H9 (cell line): ENCODE data around the gene DOCK9. TPM values are rescaled to one million over a fixed set of nuclear protein-coding genes. Genes with fewer than 3 reads are reported as not detected.

ENCODE experiments used
- DNase-seq: peaks from one replicate; pipeline ENCODE4 v3.0.0-alpha.2; 2017
- H2AFZ ChIP-seq: one replicate; pipeline ENCODE4 v1.6.1; 2013; ENCODE audit warnings: mild to moderate bottlenecking, low read length, control low read depth, moderate library complexity
- H2AK5ac ChIP-seq: 2 replicates; pipeline ENCODE4 v1.6.1; 2013; ENCODE audit warnings: low read length, control low read depth, mixed read lengths; ENCODE audit not compliant: insufficient read length
- H2BK120ac ChIP-seq: one replicate; pipeline ENCODE4 v1.6.1; 2013; ENCODE audit warnings: low read depth, mild to moderate bottlenecking, low read length, control low read depth, inconsistent platforms; ENCODE audit not compliant: poor library complexity, severe bottlenecking
- H2BK12ac ChIP-seq: 2 replicates; pipeline ENCODE4 v1.6.1; 2013; ENCODE audit warnings: low read length, control low read depth, mixed read lengths, low read depth; ENCODE audit not compliant: insufficient read length
- H2BK15ac ChIP-seq: 2 replicates; pipeline ENCODE4 v1.6.1; 2013; ENCODE audit warnings: low read depth, low read length, control low read depth
- H2BK20ac ChIP-seq: one replicate; pipeline ENCODE4 v1.6.1; 2013; ENCODE audit warnings: low read depth, mild to moderate bottlenecking, low read length, control low read depth, inconsistent platforms; ENCODE audit not compliant: poor library complexity, severe bottlenecking
- H2BK5ac ChIP-seq: 2 replicates; pipeline ENCODE4 v1.6.1; 2013; ENCODE audit warnings: low read length, control low read depth, mixed read lengths; ENCODE audit not compliant: insufficient read length
- H3K14ac ChIP-seq: 2 replicates; pipeline ENCODE4 v1.6.1; 2013; ENCODE audit warnings: low read length, control low read depth; ENCODE audit not compliant: insufficient read depth
- H3K18ac ChIP-seq: 2 replicates; pipeline ENCODE4 v1.6.1; 2013; ENCODE audit warnings: low read depth, mild to moderate bottlenecking, mixed read lengths, low read length, control low read depth; ENCODE audit not compliant: insufficient read length
- H3K23ac ChIP-seq: 2 replicates; pipeline ENCODE4 v1.6.1; 2013; ENCODE audit warnings: low read length, control low read depth, mixed read lengths, low read depth; ENCODE audit not compliant: insufficient read length
- H3K23me2 ChIP-seq: 2 replicates; pipeline ENCODE4 v1.6.1; 2013; ENCODE audit warnings: low read depth, mild to moderate bottlenecking, mixed read lengths, low read length, control low read depth; ENCODE audit not compliant: insufficient read length, poor library complexity, severe bottlenecking
- H3K27ac ChIP-seq: 2 replicates; pipeline ENCODE4 v1.5.1; 2013; ENCODE audit warnings: low read length, control low read depth, mixed read lengths, low read depth; ENCODE audit not compliant: insufficient read length
- H3K27me3 ChIP-seq: 2 replicates; pipeline ENCODE4 v1.6.1; 2013; ENCODE audit warnings: low read length, control low read depth, inconsistent platforms; ENCODE audit not compliant: insufficient read depth
- H3K4ac ChIP-seq: 2 replicates; pipeline ENCODE4 v1.6.1; 2013; ENCODE audit warnings: low read depth, mild to moderate bottlenecking, control low read depth, inconsistent platforms, low read length, moderate library complexity
- H3K4me1 ChIP-seq: 2 replicates; pipeline ENCODE4 v1.6.1; 2013; ENCODE audit warnings: low read length, control low read depth, inconsistent platforms; ENCODE audit not compliant: insufficient read depth
- H3K4me2 ChIP-seq: 2 replicates; pipeline ENCODE4 v1.6.1; 2013; ENCODE audit warnings: low read length, control low read depth, mixed read lengths; ENCODE audit not compliant: insufficient read length, insufficient read depth
- H3K56ac ChIP-seq: 2 replicates; pipeline ENCODE4 v1.6.1; 2013; ENCODE audit warnings: low read depth, mild to moderate bottlenecking, mixed read lengths, low read length, control low read depth; ENCODE audit not compliant: insufficient read length
- H3K79me1 ChIP-seq: 2 replicates; pipeline ENCODE4 v1.6.1; 2013; ENCODE audit warnings: low read depth, mild to moderate bottlenecking, moderate library complexity, low read length, control low read depth, inconsistent platforms; ENCODE audit not compliant: insufficient read depth, poor library complexity, severe bottlenecking
- H3K79me2 ChIP-seq: 2 replicates; pipeline ENCODE4 v1.6.1; 2013; ENCODE audit warnings: low read length, control low read depth, inconsistent platforms; ENCODE audit not compliant: insufficient read depth
- H3K9ac ChIP-seq: 2 replicates; pipeline ENCODE4 v1.6.1; 2013; ENCODE audit warnings: low read length, control low read depth, mixed read lengths; ENCODE audit not compliant: insufficient read length; ENCODE audit errors: extremely low read depth
- H3K9me3 ChIP-seq: one replicate; pipeline ENCODE4 v1.6.1; 2013; ENCODE audit warnings: low read depth, low read length, inconsistent platforms; ENCODE audit not compliant: control insufficient read depth
- H3T11ph ChIP-seq: one replicate; pipeline ENCODE4 v1.6.1; 2013; ENCODE audit warnings: mild to moderate bottlenecking, low read length, control low read depth, inconsistent platforms
- H4K20me1 ChIP-seq: one replicate; pipeline ENCODE4 v1.6.1; 2013; ENCODE audit not compliant: control insufficient read depth, insufficient read length, insufficient read depth
- H4K5ac ChIP-seq: 2 replicates; pipeline ENCODE4 v1.6.1; 2013; ENCODE audit warnings: low read depth, mild to moderate bottlenecking, mixed read lengths, low read length, control low read depth; ENCODE audit not compliant: insufficient read length
- H4K8ac ChIP-seq: replicated peaks from 2 replicates; pipeline ENCODE4 v1.6.1; 2013; ENCODE audit warnings: low read length, control low read depth, mixed read lengths, low read depth; ENCODE audit not compliant: insufficient read length
- H4K91ac ChIP-seq: 2 replicates; pipeline ENCODE4 v1.6.1; 2013; ENCODE audit warnings: low read depth, mild to moderate bottlenecking, moderate library complexity, mixed read lengths, low read length, control low read depth; ENCODE audit not compliant: insufficient read length
- H3K27ac Mint-ChIP-seq, 3 experiments: 2 replicates in 2 of 3; 3 replicates in 1 of 3; pipeline ENCODE4 v1.8.0; 2020 to 2021; ENCODE audit warnings: mixed read lengths in 3 of 3, mild to moderate bottlenecking in 1 of 3, moderate library complexity in 1 of 3
- H3K27me3 Mint-ChIP-seq: 2 replicates; pipeline ENCODE4 v1.8.0; 2021; ENCODE audit warnings: low read depth, mild to moderate bottlenecking, moderate library complexity, mixed read lengths
- H3K36me3 Mint-ChIP-seq, 3 experiments: 2 replicates in 2 of 3; 3 replicates in 1 of 3; pipeline ENCODE4 v1.8.0; 2020 to 2021; ENCODE audit warnings: low read depth in 3 of 3, mixed read lengths in 3 of 3; ENCODE audit not compliant: insufficient read depth in 1 of 3
- H3K4me1 Mint-ChIP-seq, 2 experiments: 2 replicates each; pipeline ENCODE4 v1.8.0; 2020; ENCODE audit warnings: mixed read lengths in 2 of 2
- H3K4me3 Mint-ChIP-seq, 2 experiments: 2 replicates in 1 of 2; 3 replicates in 1 of 2; pipeline ENCODE4 v1.8.0; 2020 to 2021; ENCODE audit warnings: mild to moderate bottlenecking in 2 of 2, mixed read lengths in 2 of 2, moderate library complexity in 1 of 2
- H3K9me3 Mint-ChIP-seq, 2 experiments: 2 replicates in 1 of 2; 3 replicates in 1 of 2; pipeline ENCODE4 v1.8.0; 2020; ENCODE audit warnings: mild to moderate bottlenecking in 2 of 2, mixed read lengths in 2 of 2, moderate library complexity in 1 of 2
- WGBS: extraction: QIAGEN DNeasy Blood & Tissue Kit; methylation state at CpG from one replicate; pipeline ENCODE4 v1.1.7; 2013; ENCODE audit warnings: missing lambda C conversion rate, low lambda C conversion rate, mixed read lengths; ENCODE audit not compliant: insufficient read length; ENCODE audit errors: extremely low coverage; 5-methylcytosine and 5-hydroxymethylcytosine counted together
- total RNA-seq: library from RNA; stranded (reverse); gene quantifications from 2 replicates; pipeline ENCODE4 v1.2.1, GENCODE V29; 2021
- TF ChIP-seq, protein P1 (sequence below): fragments of 200-600 bp; sonication (generic); conservative IDR thresholded peaks from 3 replicates; pipeline ENCODE4 v1.8.0; 2021; ENCODE audit warnings: antibody characterized with exemption, mild to moderate bottlenecking

Gene DOCK9
- total RNA-seq, 1 experiment from 2014 or later, result 23.0 TPM

DNA sequence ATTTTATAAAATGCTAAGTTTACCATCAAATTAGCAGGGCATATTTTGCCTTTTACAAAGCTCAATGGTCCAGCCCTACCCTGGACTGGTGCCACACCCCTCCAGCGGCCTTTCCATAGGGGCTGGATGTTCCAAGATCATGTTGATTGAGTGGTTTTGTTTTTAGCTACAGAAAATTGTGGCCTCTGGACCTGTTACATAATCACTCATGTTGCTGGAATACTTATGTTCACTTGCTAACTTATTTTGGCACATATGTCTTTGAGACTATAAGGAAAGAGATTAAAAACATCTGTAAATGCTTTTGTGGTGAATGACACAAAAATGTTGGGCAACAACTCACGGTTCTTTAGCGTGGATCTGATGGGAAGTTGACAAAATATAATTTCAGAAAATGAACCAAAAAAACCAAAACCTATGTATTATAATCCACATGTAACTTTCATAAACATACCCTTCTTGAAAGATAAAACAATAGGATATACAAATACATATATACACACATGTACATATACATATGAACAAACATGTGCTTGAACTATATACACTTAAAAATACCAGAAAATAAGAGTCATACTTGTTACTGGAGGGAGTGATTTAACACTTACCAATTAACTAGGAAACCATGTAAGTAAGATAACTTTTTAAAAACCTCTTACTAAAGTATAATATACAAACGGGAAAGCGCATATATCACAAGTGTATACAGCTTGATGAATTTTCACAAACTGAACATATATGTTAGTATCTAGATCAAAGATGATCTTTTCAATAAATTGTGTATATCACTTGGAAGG is 178.8 kb downstream of the DOCK9 start:
- TF ChIP-seq, protein P1, sequence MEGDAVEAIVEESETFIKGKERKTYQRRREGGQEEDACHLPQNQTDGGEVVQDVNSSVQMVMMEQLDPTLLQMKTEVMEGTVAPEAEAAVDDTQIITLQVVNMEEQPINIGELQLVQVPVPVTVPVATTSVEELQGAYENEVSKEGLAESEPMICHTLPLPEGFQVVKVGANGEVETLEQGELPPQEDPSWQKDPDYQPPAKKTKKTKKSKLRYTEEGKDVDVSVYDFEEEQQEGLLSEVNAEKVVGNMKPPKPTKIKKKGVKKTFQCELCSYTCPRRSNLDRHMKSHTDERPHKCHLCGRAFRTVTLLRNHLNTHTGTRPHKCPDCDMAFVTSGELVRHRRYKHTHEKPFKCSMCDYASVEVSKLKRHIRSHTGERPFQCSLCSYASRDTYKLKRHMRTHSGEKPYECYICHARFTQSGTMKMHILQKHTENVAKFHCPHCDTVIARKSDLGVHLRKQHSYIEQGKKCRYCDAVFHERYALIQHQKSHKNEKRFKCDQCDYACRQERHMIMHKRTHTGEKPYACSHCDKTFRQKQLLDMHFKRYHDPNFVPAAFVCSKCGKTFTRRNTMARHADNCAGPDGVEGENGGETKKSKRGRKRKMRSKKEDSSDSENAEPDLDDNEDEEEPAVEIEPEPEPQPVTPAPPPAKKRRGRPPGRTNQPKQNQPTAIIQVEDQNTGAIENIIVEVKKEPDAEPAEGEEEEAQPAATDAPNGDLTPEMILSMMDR, result no peak
- H2BK5ac ChIP-seq, result no peak overlapping the region
- no peak overlapping the region for H3K56ac ChIP-seq
- no peak overlapping the region for H3K4me3 Mint-ChIP-seq
- H3T11ph ChIP-seq, result no peak overlapping the region
- H4K5ac ChIP-seq, result no peak overlapping the region
- no peaks in the 10 kb centered on the region for H3K79me2 ChIP-seq
- no peaks in the 10 kb centered on the region for H3K9me3 Mint-ChIP-seq
- no peak overlapping the region for H3K4me2 ChIP-seq
- no peak overlapping the region for H4K91ac ChIP-seq
- H2AK5ac ChIP-seq, result no peak overlapping the region
- H2BK12ac ChIP-seq, result no peak overlapping the region
- no peaks in the 10 kb centered on the region for H3K79me1 ChIP-seq
- no peak overlapping the region for H3K18ac ChIP-seq
- peaks cover 0 to 5% (median 5%) of the 10 kb centered on the region in 3 experiments; a peak in 4 of 7 replicates for H3K36me3 Mint-ChIP-seq
- no peaks in the 10 kb centered on the region for H3K27me3 ChIP-seq
- no peak overlapping the region for H3K27ac ChIP-seq
- H3K4ac ChIP-seq, result no peak overlapping the region
- no peak overlapping the region for H4K8ac ChIP-seq
- H3K9ac ChIP-seq, result no peak overlapping the region
- H3K4me1 ChIP-seq, result no peaks in the 10 kb centered on the region
- H3K14ac ChIP-seq, result no peak overlapping the region
- H3K23ac ChIP-seq, result no peak overlapping the region
- no peaks in the 10 kb centered on the region for H4K20me1 ChIP-seq
- H3K27me3 Mint-ChIP-seq, result no peaks in the 10 kb centered on the region; the same call in 1 of the 2 replicates
- H3K27ac Mint-ChIP-seq, result no peak overlapping the region
- no peak for DNase-seq
- no peak overlapping the region for H2AFZ ChIP-seq
- WGBS, result no CpG with 5 or more reads among the region's 5 CpGs
- H2BK20ac ChIP-seq, result no peak overlapping the region
- H2BK15ac ChIP-seq, result no peak overlapping the region
- peaks cover 6 to 11% of the 10 kb centered on the region in 2 experiments; a peak in 3 of 4 replicates for H3K4me1 Mint-ChIP-seq
- no peaks in the 10 kb centered on the region for H3K9me3 ChIP-seq
- no peak overlapping the region for H2BK120ac ChIP-seq
- no peaks in the 10 kb centered on the region for H3K23me2 ChIP-seq
